ENCODE results near the gene TMEM176B. TPM values are rescaled to one million over a fixed set of nuclear protein-coding genes. Genes with fewer than 3 reads are reported as not detected.
"Not testable (repeated sequence)": the region's sequence is repeated elsewhere in the genome, so short reads cannot be mapped to it uniquely, and the experiment has no call there.

Gene TMEM176B
- total RNA-seq, 1 experiment from 2014 or later: 0.27 TPM

DNA sequence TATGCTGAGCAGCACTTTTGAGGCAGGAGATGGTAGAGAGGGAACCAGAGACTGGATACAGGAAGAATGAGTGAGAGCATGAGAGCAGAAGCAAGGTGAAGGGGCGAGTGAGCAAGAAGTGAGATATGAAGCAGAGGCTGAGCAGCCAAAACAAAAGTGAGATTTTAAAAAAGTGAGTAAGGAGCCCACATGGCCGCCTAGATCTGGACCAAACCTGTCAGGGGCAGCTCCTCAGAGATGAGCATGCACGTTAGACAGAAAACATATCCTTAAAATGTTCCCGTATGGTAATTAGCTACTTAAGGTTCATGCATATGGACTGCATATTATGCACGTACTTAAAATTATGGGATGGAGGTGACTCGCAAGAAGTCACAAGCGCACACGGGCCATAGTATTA is 22.9 kb upstream of the TMEM176B start:
- DNase-seq (ENCODE audit: low spot score): no peak

- DNase-seq (ENCODE audit: low spot score): no peak
Measured at GRCh38 chr7:150820578-150821198, 20.5 kb upstream of the TMEM176B start.

DNA sequence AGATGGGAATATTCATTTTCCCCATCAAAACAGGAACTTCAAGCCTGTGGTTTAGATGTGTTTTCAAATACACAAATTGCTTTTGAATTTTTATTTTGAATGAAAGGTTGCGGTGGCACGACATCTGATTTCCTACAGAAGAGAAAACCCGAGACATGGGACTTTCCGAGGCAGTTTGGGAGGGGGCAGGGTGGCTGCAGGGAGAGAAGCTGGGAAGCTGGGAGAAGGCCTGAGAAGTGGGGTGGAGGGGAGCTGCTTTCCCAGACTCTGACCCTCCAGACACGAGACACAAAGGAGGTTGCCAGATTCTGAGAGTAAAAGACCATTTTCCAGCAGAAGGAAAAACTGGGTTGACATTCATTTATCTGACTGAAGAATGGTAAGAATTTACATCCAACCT is 20.0 kb upstream of the TMEM176B start:
- no peak for DNase-seq (ENCODE audit: low spot score)

DNA sequence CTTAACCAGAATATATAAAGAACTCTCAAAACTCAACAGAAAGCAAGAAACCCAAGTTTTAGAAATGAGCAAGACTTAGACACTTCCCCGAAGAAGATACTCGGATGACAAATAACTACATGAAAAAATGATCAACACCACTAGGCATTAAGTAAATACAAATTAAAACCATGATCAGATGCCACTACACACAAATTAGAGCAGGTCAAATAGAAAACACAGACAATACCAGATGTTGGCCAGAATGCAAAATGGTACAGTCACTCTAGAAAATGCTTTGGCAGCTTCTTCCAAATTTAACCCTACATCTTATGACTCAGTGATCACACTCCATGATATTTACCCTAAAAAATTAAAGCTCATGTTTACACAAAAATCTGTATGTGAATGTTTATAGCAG is 18.8 kb upstream of the TMEM176B start:
- no peak for DNase-seq (ENCODE audit: low spot score)

DNA sequence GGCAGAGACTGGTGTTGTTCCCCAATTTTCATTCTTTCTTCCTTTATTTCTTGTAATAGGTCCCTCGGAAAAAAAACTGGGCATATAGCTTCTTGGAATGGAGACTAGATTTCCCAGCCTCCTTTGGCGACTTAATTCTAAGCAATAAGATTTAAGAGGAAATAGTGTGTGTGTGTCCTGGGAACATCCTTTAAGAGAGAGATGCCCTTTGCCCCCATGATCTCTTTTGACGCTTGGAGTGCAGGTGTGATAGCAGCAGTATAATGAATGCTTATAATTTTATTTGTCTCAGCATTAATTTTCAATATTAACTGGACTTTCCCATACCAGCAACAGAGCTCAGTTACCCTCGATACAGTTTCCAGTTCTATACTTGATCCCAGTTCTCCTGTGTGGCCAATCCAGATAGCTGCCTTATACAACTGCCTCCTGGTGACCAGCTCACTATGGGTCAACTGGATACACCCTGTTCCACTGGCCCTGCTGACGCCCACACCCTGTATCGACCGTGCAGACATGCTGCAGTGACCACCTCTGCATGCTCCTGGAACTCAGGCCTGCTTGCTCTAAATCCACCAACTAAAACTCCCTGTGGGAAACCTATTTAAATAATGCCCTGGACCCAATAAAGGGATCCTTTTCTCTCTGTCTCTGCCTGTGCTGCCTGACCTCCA is 14.3 kb upstream of the TMEM176B start:
- DNase-seq (ENCODE audit: low spot score): no peak

DNA sequence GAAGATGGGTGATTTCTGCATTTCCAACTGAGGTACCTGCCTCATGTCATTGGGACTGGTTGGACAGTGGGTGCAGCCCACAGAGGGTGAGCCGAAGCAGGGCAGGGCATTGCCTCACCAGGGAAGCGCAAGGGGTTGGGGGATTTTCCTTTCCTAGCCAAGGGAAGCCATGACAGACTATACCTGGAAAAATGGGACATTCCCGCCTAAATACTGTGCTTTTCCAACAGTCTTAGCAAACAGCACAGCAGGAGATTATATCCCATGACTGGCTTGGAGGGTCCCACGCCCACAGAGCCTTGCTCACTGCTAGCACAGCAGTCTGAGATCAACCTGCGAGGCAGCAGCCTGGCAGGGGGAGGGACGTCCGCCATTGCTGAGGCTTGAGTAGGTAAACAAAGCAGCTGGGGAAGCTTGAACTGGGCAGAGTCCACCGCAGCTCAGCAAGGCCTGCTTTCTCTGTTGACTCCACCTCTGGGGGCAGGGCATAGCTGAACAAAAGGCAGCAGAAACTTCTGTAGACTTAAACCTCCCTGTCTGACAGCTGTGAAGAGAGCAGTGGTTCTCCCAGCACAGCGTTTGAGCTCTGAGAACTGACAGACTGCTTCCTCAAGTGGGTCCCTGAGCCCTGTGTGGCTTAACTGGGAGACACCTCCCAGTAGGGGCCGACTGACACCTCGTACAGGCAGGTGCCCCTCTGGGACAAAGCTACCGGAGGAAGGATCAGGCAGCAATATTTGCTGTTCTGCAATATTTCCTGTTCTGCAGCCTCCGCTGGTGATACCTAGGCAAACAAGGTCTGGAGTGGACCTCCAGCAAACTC is 7.7 kb upstream of the TMEM176B start:
- not testable (repeated sequence) for DNase-seq (ENCODE audit: low spot score)

DNA sequence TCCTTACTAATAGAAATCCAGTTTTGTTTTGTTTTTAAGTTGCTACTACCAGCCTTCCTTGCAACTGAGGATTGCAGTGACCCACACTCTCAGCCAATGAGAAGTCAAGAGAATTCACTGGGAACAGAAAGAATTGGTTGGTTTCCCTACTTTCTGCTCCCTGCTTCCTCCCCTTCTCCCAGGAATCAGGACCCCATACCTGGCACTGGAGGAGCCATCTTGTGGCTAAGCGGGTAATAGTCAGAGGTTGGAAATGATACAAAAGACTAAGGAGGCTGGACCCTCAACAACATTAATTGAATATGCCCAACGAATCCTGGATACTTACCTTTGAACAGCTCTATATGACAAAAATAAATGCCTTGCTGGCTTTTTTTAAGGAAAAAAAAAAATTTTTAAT is 6.7 kb upstream of the TMEM176B start:
- no peak for DNase-seq (ENCODE audit: low spot score)

GRCh38 chr7:150806454-150806853 is 6.3 kb upstream of the TMEM176B start:
- DNase-seq (ENCODE audit: low spot score): no peak

DNA sequence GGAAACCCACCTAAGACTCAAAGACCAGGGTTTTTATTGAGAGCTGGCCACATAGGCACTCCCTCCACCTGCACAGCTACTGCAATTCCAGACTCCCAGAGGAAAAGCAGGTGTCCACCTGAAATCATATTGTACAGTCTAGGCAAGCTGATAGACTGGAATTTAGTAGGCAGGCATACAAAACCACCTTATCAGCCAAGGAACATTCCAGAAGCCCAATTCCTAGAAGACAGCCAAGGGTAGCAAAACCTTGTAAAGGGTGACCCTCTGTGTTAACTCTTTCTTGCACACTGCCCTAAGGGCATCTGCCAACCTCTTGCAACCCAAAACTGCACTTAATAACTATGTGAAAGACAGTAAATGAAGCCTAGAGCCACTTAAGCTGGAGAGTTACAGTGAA is 5.7 kb upstream of the TMEM176B start:
- DNase-seq (ENCODE audit: low spot score): no peak

DNA sequence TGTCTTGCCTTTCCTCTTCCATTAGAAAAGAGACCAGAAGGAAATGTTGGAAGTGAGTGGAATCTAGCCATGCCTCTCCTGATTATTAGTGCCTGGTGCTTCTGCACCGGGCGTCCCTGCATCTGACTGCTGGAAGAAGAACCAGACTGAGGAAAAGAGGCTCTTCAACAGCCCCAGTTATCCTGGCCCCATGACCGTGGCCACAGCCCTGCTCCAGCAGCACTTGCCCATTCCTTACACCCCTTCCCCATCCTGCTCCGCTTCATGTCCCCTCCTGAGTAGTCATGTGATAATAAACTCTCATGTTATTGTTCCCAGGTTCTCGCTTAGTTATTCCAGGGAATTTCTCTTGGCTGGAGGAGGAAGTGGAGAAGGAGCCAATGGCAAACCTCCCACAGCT is 4.6 kb upstream of the TMEM176B start:
- DNase-seq (ENCODE audit: low spot score): no peak

- no peak for DNase-seq (ENCODE audit: low spot score)
Measured at GRCh38 chr7:150803161-150803860, 3.1 kb upstream of the TMEM176B start.

- no peak for DNase-seq (ENCODE audit: low spot score)
Measured at GRCh38 chr7:150801946-150802771, 2.0 kb upstream of the TMEM176B start.

DNA sequence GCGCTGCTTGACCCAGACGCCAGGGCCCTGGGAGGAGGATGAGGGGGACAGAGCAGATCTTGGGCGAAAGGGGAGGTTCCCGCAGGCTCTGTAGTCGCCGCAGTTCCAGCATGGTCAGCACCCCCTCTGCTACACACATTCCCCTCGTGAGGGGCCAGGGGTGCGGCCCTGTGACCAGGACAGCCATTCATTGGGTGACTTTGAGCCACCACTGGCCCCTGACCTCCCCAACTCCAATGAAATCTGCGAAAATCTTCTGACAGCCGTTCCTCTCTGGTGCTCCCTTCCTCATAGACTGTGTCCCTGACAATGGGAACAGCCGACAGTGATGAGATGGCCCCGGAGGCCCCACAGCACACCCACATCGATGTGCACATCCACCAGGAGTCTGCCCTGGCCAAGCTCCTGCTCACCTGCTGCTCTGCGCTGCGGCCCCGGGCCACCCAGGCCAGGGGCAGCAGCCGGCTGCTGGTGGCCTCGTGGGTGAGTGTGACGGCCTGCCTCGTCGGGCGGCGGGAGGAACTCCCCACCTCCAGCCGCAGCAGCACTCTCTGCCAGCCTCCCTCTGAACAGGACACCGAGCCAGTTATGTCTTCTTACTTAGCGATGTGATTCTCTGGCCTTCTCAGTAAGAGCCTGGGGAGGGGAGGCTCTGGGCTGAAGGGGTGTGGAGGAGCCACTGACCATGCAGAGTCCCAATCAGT is 1.2 kb upstream of the TMEM176B start:
- no peak for DNase-seq (ENCODE audit: low spot score)

DNA sequence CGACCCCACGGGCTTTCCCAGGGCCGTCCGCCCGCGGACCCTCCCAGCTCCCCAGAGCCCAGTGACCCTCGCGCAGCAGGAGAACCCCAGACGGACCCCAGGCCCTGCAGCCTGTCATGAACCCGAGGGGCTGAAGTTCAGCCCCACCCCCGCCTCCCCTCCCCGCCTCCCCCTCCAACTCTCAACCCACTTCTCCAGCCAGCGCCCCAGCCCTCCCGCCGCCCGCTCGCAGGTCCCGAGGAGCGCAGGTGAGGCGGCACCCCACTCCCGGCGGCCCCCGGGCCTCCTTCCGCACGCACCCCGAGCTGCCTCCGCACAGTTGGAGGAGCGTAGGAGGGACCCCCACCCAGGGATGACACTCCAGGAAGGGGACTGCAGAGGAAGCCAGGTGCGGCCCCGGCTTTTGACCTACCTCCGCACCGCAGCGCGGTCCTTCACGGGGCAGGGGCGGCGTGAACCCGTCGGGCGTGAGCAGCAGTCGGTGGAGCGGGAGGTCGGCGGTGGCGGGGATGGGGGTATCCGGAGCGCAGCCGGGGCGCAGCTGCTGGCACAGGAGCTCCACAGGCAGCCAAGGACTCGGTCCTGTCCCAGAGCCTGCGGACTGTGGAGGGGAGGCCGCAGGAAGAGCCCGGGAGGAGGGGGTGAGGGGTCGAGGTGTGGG is 547 bp upstream of the TMEM176B start, which contains the start of gene TMEM176A:
Gene TMEM176A, plus strand, starts transcription at position 189 of the 661 bp plus-strand sequence. CDS start 782 bp downstream, outside the sequence.
- DNase-seq (ENCODE audit: low spot score): no peak

DNA sequence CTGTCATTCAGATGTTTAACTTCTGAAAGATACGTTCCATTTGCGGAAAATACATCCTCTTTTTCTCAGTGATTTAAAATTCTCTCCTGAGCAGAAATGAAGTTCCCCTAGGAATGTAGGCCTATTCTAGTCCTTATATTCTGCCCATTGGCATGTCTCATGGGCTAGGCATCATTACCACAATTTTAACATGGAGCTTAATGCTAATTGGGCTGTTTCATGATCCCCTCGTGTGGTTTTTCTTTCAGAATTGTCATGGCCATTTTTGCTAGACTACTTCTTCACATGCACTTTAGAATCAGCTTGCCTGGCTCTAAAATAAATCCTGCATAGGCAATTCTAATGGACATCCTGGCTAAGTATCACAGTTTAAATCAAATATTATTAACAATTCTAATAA is 1.0 kb downstream of the TMEM176B start:
- DNase-seq (ENCODE audit: low spot score): no peak

- DNase-seq (ENCODE audit: low spot score): no peak
Measured at GRCh38 chr7:150797661-150798060, 2.5 kb downstream of the TMEM176B start.

GRCh38 chr7:150793569-150794238 is 6.5 kb downstream of the TMEM176B start:
- DNase-seq (ENCODE audit: low spot score): no peak

DNA sequence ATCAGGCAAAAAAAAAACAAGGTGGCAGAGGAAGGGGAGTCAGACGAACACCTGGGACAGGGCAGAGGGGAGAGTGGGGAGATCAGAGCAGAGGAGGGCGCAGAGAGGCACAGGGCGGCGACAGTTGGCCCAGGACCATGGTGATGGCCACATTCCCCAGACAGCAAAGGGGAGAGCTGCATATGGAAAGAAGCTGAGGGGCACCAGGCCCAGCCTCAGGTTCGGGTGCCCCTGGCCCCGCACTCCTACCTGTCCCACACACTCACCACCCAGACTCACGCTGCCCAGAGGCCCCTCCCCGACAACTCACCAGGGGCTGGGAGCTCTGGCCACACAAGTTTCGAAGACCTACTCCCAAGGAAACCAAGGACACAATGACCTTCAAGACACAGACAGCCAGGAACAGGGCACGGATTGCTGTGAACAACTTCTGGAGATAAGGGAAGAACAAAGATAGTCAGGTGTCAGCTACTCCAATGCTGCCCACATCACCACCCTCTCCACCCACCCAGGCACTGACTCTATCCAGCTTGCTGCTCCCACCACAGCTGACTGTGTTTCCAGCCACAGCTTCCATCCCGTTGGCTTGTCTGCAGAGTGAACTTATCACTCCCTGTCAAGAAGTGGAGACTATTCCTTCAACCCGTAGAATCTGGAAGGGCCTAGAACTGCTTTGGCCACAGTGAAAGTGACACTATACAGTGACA is 8.3 kb downstream of the TMEM176B start:
- no peak for DNase-seq (ENCODE audit: low spot score)

GRCh38 chr7:150791304-150791703 is 8.9 kb downstream of the TMEM176B start:
- DNase-seq (ENCODE audit: low spot score): no peak
